ENCODE results near the gene L3MBTL4. TPM values are rescaled to one million over a fixed set of nuclear protein-coding genes. Genes with fewer than 3 reads are reported as not detected.
"Not testable (repeated sequence)": the region's sequence is repeated elsewhere in the genome, so short reads cannot be mapped to it uniquely, and the experiment has no call there.

L3MBTL4 gene
- total RNA-seq, 2 experiments from 2014 or later = 0.13 to 0.17 TPM

DNA sequence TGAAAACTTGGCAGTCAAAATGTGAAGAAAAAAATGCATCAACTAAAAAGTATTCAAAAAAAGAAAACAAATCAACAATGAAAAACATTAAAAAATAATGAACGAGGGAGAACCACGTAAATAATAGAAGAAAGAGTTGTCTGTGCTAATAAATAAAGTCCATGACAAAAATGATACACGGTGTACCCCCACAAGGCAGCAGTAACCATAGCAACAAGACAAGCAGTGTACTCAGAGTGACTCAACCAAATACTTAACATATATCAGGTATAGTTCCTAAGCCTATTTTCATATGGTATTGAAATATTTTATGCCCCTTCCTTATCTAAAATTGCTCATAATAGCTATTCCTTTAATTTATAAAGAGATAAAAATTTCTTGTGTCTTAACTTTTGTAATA, 357.1 kb downstream of the L3MBTL4 start:
- POLR2A ChIA-PET = no interaction called here
- CTCF ChIA-PET = no interaction called here

DNA sequence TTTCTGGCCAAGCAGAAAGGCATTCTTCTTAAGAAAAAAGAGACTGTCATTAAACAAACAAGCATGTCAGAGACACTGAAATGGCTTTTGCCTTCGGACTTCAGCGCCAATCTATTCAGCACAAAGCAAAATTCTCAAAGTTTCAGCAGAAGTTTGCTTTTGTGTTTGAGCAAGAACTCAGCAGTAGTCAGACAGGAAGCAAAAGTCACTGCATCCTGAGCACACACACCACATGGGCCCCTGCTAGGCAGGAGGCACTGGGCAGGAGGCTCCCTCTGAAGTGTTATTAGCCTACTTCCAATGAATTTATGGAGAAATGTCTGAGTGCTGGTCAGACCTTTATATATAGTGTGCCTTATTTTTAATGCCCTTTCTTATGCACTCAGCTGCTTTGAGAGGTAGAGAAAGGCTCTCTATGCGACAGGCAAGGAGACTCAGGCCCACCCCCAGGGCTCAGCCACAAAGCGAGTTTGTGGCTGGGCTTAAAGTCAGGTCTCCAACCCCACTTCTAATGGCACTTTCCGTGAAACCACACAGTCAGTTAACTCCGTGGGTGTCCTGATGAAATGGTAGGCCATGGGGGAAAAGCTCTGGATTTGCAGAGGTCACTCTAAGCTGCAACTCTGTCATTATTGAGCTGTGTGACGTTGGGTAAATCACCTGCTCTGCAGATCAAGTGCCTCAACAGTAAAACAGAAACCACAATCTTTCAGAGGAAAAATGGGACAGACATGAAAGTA, 358.4 kb downstream of the L3MBTL4 start:
- CTCF ChIA-PET = no interaction called here

DNA sequence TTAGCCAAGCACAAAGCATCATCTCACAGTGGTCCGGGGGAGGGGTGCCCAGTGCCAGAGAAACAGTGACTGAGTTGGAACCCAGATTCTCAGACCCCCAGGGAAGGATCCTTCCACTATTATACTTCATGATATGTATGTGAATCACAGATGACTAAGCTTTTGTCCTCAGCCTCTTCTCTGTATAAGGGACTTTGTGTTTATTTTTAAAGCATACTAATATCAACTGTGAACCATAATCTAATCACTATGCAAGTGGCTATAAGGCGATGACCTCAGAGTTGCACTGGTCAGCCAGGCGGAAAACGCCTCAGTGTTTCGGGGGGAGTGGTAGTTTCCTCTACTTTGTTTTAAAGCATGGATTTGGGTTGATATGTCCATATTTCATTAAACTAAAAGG, 359.0 kb downstream of the L3MBTL4 start:
- POLR2A ChIA-PET = no interaction called here
- CTCF ChIA-PET = no interaction called here

More for the DNA sequence above, 358.4 kb downstream of the L3MBTL4 start:
- POLR2A ChIA-PET = no interaction called here

DNA sequence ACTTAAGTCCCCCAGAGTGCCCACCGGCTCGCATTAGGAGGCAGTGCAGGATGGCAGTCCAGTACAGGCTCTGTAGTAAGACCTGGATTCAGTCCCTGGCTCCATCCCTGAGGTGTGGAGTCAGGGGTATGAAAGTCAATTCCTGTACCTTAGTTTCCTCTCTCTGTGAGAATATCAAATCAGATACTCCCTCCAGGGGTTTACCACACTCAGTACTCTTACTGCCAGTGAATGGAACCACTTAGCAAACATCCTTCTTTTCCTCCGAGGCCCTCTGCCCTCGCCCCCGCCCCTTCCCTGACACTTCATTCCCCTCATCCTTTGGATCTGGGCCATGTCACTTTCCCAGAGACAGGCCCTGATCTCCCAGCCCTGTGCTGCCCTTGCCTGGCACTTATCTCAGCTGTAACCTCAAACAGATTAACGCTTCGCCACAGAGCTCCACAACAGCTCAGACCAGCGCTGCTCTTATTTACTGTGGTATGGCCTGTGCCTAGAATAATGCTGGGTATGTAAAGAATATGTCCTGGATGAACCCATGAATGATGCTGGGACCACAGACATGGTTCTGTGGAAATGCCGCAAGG, 360.4 kb downstream of the L3MBTL4 start:
- POLR2A ChIA-PET = no interaction called here

DNA sequence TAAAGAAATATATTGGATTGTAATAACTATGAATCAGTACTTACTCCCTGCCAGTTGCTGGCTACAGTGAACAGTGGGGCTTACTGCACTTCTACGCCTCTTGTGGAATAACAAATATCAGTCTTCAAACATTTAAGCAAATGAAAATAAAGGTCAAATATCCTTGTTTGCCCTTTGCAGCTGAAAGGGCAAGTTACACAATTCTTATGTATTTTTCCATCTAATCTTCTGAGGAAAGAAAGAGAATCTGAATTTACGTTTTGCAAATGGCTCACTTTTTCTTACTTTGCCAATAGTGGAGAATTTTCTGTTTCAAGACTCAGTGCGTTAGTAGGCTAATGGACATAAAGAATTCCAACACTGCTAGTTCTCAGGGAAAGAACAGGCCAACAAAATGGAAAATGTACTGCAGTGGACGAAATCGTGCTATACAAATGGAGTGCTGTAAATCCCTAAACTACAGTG, 362.2 kb downstream of the L3MBTL4 start:
- ChIA-PET CTCF (no interaction called here), POLR2A (no interaction called here)

More for the DNA sequence above, 360.4 kb downstream of the L3MBTL4 start:
- CTCF ChIA-PET = no interaction called here

DNA sequence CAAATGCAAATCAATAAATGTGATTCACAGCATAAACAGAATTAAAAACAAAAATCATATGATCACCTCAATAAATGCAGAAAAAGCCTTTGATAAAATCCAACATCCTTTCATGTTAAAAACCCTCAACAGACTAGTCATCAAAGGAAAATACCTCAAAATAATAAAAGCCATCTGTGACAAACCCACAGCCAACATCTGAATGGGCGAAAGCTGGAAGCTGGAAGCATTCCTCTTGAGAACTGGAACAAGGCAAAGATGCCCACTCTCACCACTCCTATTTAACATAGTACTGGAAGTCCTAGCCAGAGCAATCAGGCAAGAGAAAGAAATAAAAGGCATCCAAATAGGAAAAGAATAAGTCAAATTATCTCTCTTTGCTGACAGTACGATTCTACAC, 367.1 kb downstream of the L3MBTL4 start:
- CTCF ChIA-PET, POLR2A ChIA-PET: not testable (repeated sequence)

DNA sequence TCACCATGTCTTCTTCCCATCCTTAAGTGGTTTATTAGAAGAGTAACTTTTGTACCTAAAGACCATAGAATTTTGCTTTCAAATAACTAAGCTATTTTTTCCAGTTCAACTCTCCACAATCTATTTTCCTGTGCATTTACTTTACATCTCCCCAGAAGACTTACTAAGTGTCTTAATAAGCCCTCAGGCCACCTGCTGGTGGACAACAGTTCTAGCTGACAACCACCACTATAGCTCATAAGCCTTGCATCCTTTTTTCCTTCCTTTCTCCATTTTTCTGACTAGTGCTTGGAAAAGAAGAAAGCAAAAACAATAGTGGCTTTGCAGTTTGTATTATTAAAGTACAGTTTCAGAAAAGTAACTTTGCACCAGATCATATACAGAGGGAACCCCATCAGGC, 369.9 kb downstream of the L3MBTL4 start:
- POLR2A ChIA-PET = no interaction called here
- CTCF ChIA-PET = no interaction called here

DNA sequence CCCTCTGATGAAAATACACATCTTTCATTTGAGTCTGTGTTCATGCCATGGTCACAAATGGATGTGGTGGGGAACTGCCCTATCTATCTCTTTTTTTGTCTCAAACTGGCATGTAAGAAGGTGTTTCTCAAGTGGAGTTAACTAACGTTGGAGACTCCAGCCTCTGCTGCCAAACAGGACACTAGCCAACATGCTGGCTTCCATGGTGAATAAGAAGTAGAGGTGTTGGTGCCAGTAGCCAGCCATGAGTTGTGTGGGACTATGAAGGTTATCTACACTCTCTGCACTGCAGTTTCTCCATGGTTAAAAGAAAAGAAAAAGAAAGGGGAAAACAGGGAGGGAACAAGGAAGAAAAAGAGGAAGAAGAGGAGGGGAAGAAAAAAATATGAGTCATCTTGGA, 370.4 kb downstream of the L3MBTL4 start:
- POLR2A ChIA-PET = no interaction called here
- CTCF ChIA-PET = no interaction called here

DNA sequence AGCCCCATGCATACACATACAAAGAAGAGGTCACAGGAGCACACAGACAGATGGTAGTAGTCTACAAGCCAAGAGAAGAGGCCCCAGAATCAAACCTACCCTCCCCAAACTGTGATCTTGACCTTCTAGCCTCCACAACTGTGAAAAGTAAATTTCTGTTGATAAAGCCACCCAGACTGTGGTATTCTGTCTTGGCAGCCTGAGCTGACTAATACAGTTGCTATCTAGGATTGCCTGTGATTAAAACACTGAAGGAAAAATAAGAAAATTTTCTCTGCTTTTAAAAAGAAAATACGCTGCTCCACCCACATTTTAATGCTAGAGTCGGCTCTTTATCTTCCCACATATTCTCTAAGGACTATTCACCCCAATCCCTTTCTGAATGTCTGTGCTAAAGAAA, 375.7 kb downstream of the L3MBTL4 start:
- ChIA-PET POLR2A (no interaction called here), CTCF (no interaction called here)

DNA sequence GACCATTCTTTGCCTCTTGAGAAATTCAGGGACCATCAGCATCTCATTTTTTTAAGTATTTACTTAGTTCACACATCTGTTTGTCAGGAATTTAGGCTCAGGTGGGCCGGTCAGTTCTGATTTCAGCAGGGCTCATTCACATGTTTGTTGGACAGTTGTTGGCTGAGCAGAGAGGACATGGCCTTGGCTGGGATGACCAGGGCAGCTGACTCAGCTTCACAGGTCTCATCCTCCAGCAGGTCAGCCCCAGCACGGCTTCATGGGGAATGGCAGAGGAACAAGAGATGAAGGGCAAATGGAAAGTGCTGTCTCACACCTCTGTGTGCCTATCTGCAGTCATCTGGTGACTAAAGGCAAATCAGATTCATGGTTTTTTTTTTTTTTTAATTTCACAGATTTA, 383.3 kb downstream of the L3MBTL4 start:
- ChIA-PET POLR2A (no interaction called here), CTCF (interaction anchor here (1.0 kb wide), 1 partner anchor 17 kb away, joined by 3 read pairs; no protein-coding TSS in a partner anchor)

DNA sequence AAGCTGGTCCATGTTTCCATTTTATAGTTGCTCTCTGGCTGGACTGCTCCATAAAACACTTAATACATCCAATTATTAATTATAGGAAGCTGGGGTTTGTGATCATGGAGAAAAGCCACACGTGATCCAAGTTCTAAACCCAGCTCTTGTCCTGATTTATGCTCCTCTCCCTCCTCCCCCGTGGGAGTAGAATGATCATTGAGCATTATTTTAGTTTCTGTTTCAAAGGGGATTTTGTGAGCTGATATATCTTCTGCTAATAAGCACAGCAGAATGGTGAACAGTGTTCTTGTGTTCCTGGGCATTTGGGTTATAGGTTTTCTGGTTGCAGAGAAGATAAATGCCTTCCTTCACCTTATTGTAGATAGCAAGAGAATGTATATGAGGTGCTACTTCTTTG, 383.7 kb downstream of the L3MBTL4 start:
- ChIA-PET CTCF (interaction anchor here (1.0 kb wide), 1 partner anchor 17 kb away, joined by 3 read pairs; no protein-coding TSS in a partner anchor), POLR2A (no interaction called here)

DNA sequence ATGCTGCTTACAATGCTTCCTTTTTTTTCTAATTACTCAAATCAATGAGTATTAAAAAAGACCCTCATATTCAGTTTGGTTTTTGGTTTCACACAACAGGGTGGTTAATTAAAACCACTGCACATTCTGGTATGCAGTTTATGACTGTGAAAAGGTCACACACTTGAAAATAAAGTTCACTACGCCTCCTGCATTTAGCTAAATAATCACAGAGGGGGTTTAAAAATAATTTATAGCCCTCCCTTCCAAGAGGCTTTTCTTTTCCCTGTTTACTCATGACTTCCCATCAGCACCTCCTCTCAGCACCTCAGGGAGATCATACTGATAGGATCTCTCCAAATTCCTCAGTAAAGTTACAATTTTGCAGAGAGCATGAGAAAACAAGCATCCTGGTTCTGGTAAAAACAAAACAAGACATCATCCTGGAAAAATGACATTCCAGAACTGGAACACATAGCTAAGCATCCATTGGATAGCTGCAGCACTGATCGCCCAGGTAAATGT, 389.9 kb downstream of the L3MBTL4 start:
- ChIA-PET POLR2A (no interaction called here), CTCF (no interaction called here)

DNA sequence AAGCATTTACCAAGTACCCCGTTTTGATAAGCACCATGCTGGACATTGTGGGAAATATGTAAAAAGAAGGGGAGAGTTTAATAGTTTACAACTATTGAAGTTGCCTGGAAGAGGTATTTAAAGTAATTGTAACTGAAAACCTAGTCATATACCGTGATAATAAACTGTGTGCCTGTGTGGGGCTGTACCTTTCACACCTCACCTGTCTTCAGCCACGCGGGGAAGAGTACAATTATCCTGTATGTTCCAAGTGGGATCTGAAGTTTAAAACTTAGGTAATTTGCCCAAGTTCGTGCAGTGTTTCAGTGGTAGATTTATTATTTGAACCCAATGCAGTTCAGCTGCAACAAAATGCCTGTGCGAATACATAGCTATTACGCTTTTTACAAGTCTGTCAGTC, 391.2 kb downstream of the L3MBTL4 start:
- ChIA-PET POLR2A (no interaction called here), CTCF (no interaction called here)

DNA sequence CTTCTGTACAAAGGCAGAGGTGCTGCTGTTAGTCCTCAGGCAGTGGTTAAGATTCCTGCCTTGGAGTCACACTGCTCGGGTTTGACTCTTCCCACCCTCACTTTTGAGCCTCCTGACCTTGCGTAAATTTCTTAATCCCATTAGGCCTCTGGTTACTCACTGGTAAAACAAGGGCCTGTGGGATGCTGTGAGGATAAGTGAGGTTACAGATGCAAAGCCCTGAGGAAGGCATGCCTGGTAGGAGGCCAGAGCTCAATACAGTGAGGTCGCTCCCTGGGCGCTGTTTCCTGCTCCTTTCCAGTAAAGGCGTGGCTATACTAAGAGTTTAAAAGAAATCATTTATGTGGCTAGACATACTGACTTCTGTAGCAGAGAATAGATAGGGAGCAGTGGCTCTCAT, 391.9 kb downstream of the L3MBTL4 start:
- CTCF ChIA-PET = no interaction called here

DNA sequence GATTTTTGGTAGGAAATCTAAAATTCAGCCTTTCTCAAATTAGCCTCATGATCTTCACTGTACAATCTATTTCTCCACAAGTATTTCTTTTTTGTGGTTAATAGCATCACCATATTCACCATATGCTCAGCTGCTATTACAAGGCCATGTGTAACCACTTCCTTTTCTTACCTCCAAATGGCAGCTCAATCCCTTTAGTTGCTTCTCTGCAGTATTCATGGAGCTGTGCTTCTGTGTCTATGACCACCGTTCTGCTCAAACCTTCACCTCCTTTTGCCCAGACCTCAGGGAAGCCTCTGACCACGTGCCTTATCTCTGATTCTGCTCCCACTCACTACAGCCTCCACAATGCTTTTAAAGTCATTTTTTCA, 392.7 kb downstream of the L3MBTL4 start:
- ChIA-PET POLR2A (no interaction called here), CTCF (no interaction called here)

More for the DNA sequence above, 391.9 kb downstream of the L3MBTL4 start:
- POLR2A ChIA-PET = no interaction called here

DNA sequence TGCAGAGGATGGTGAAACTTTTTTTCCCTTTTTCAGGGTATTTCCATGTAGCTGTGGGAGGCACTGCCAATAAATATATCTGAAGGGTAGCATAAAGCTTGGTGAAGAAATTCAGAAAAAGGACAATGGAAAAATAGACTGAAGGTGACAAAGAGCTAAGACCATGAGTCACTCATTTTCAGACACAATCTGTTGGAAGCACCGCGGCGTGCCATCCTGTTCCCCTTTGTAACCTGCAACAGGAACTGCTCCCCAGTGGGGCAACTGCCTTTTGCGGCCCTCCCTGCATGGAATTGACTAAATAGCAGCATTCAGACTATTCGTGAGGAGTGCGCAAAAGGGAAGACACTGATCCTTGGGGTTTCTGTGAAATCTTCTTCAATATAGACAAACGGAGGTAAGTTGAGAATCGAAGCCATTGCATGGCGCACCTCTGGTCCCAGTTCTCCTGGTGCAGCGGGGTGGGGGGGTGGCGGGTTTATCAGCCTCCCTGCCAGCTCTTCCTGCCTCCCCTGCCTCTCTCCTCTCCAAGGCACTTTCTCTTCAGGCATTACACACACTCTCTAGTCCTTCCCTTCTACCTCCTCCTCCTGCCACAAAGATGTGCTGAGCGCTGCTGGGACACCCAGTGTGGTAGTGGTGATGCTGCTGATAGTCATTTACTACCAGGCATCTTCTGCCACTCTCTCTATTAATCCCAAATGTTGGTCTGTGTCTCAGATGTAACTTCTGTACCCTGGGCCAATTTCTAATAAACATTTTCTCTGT, 393.2 kb downstream of the L3MBTL4 start:
- CTCF ChIA-PET = no interaction called here
- POLR2A ChIA-PET = no interaction called here

DNA sequence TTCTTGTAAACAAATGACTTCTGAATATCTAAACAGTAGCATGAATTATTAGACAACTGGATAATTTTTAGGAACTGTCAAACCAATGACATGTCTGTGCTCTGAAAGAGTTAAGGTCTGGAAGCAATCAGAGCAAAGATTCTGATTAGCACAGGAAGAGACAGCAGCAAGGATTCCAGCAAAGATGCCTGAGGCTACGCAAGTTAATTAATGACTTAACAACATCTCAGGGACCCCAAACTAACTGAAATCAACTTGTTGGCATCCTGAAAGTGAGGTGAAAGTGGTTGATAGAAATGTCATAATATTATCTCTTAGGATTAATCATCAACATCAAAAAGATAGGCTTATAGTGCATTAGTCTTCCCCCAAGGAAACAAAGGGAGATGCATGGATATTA, 396.0 kb downstream of the L3MBTL4 start:
- POLR2A ChIA-PET = no interaction called here
- CTCF ChIA-PET = no interaction called here

DNA sequence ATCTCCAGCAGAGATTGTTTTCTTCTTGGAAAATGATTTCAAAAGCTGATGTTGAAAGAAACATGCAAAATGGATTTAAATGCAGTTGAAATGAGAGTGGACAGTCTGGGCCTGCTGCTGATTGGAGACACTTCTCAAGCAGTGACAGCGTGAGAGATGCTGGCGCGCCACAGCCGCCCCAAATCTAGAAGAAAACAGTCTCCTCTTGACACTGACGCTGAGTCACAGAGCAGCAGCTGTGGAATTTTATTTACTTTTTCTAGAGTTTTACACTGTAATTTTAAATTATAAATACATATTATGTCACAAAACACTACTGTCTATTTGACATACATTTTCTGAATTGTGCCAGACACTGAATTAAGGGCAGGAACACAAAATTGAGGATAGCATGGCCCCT, 397.5 kb downstream of the L3MBTL4 start:
- CTCF ChIA-PET = no interaction called here

DNA sequence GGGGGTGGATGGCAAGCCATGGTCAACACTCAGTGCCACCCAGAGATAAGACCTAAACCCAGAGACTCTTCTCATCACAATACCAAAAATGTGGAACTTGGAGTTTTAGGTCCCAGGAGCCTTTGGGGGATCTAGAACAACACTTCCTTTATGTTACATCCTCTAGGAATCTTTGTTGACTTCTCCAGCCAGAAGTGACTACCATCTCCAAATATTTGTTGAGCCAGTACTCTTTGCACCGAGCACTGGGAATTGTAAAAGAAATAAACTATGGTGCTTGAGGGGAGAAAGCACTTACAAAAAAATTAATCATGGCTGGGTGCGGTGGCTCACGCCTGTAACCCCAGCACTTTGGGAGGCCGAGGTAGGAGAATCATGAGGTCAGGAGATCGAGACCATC, 399.3 kb downstream of the L3MBTL4 start:
- POLR2A ChIA-PET = no interaction called here
- CTCF ChIA-PET = no interaction called here

More for the DNA sequence above, 397.5 kb downstream of the L3MBTL4 start:
- POLR2A ChIA-PET = no interaction called here

DNA sequence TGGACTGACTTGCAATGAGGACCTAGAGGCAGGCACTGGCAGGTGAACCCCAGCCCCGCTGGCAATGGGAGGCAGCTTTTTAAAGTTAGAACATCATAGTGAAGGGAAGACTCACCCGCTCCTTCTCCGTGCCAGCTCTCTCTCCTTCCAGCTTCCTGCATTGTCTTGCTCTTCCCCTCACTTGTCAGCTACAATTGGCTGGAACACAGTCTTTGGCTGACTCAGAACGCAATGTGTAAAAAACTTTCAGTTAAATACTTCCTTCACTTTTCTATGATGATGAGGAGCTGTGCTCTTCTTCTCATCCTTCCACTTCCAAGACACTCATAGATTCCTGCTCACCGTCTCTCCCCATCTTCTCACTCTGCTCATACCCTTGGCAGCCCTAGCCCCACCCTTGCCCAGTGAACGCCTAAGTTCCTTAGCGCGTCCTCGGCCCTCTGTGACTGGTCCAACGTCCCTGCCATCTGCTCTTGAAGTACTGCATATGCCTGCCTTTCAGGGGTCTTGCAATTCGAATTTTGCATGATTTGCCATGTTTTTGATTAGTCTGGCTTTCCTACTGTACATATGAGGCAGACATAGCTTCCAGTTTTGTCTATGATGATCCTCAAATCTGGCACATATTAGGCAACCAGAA, 401.4 kb downstream of the L3MBTL4 start:
- CTCF ChIA-PET = no interaction called here
- POLR2A ChIA-PET = no interaction called here

DNA sequence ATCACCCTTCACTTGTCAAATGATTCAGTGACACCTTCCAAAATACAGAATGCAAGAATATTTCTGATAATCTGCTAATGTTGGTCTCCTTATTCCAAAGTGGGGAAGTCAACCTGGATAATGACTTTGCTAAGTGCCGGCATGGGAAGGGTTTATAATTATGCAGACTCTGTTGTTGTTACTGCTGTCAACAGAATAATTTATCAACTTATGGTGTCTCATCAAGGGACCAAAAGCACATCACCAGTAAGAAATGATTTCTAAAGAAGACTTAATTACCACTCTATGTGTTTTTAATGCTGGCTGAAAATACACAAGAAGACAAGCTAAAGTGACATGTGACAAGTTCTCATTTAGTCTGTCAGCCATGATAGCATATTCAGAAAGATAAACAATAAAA, 403.8 kb downstream of the L3MBTL4 start:
- ChIA-PET CTCF (no interaction called here), POLR2A (no interaction called here)

Data from activated CD8-positive, alpha-beta memory T cell treated with anti-CD3 and anti-CD28 coated beads for 36 hours (primary cell).